HUDEP-2 (cell line): ENCODE results near the gene RAVER1.

ENCODE experiments used
- DNase-seq, 76 experiments: peaks; one replicate each; lab custom pipeline; 2025; ENCODE audit not compliant: unreplicated experiment in 76 of 76; lab: John Stamatoyannopoulos, UW

The RAVER1 gene

GRCh38 chr19:10277795-10278589, 55.3 kb downstream of the RAVER1 start:
- no peak for DNase-seq

- DNase-seq = no peak
These were observed 58.7 kb downstream of the RAVER1 start for GRCh38 chr19:10274589-10274988.

- peak in 2 of 76 experiments; percentile 18 to 27 for DNase-seq
These were observed 61.7 kb downstream of the RAVER1 start for GRCh38 chr19:10271543-10272086.

GRCh38 chr19:10270616-10271394, 62.5 kb downstream of the RAVER1 start, which contains the start of gene ICAM1:
TSS of gene ICAM1 (plus strand) at chr19:10271120. CDS start at chr19:10271160, 40 bp downstream.
- peak in 66 of 76 experiments; percentile 19 to 85 (median 65) for DNase-seq

- DNase-seq = peak in 47 of 76 experiments; percentile 12 to 64 (median 44)
These were observed 63.1 kb downstream of the RAVER1 start for GRCh38 chr19:10270180-10270615.

- DNase-seq = peak in 72 of 76 experiments; percentile 44 to 94 (median 85)
These were observed 63.8 kb downstream of the RAVER1 start for GRCh38 chr19:10269333-10270179.

GRCh38 chr19:10268071-10268470, 65.3 kb downstream of the RAVER1 start:
- no peak for DNase-seq

GRCh38 chr19:10266706-10267105, 66.6 kb downstream of the RAVER1 start:
- peak in 2 of 76 experiments; percentile 4 to 14 for DNase-seq
